ENCODE results near the gene SBK3.

The SBK3 gene

DNA sequence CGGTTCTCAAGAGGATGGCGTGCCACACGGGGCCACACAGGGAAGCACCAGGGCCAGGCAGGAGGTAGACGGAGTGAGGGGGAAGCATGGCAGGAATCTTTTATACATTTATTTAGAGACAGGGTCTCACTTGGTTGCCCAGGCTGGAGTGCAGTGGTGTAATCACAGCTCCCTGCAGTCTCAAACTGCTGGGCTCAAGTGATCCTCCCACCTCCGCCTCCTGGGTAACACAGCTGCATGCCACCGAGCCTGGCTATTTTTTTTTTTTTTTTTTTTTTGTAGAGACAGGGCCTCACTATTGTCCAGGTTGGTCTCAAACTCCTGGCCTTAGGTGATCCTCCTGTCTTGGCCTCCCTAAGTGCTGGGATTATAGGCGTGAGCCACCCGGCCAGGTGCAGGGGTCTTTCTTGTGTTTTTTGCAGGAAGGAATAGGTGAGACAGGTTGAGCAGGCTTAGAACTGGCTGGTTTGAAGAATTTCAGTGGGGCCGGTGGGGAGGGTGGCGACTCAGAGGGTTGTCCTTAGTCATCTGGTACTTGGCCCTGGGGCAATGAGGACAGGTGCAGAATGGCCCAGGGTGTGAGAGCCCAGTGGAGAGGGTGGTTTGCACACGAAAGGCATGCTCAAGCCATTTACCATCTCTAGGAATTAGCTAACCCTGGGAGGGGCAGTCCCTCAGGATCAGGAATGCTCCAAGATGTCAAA, 49.5 kb downstream of the SBK3 start:
- DNase-seq (ENCODE audit: low read depth), result no peak
- H3K4me3 ChIP-seq (ENCODE audit: low read depth, low read length), result no peak overlapping the region
- TF ChIP-seq, protein P1, sequence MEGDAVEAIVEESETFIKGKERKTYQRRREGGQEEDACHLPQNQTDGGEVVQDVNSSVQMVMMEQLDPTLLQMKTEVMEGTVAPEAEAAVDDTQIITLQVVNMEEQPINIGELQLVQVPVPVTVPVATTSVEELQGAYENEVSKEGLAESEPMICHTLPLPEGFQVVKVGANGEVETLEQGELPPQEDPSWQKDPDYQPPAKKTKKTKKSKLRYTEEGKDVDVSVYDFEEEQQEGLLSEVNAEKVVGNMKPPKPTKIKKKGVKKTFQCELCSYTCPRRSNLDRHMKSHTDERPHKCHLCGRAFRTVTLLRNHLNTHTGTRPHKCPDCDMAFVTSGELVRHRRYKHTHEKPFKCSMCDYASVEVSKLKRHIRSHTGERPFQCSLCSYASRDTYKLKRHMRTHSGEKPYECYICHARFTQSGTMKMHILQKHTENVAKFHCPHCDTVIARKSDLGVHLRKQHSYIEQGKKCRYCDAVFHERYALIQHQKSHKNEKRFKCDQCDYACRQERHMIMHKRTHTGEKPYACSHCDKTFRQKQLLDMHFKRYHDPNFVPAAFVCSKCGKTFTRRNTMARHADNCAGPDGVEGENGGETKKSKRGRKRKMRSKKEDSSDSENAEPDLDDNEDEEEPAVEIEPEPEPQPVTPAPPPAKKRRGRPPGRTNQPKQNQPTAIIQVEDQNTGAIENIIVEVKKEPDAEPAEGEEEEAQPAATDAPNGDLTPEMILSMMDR (IDR thresholded peaks at IDR 0.05; ENCODE audit: low read depth, low read length), result no peak
- no peak for TF ChIP-seq MYC (IDR thresholded peaks at IDR 0.05; ENCODE audit: low read depth, low read length)
- no peak for TF ChIP-seq POLR2A (IDR thresholded peaks at IDR 0.05; ENCODE audit: extremely low read depth, insufficient read length)
- TF ChIP-seq, protein P2, sequence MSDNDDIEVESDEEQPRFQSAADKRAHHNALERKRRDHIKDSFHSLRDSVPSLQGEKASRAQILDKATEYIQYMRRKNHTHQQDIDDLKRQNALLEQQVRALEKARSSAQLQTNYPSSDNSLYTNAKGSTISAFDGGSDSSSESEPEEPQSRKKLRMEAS (IDR thresholded peaks at IDR 0.05; ENCODE audit: low read depth, low read length), result no peak

DNA sequence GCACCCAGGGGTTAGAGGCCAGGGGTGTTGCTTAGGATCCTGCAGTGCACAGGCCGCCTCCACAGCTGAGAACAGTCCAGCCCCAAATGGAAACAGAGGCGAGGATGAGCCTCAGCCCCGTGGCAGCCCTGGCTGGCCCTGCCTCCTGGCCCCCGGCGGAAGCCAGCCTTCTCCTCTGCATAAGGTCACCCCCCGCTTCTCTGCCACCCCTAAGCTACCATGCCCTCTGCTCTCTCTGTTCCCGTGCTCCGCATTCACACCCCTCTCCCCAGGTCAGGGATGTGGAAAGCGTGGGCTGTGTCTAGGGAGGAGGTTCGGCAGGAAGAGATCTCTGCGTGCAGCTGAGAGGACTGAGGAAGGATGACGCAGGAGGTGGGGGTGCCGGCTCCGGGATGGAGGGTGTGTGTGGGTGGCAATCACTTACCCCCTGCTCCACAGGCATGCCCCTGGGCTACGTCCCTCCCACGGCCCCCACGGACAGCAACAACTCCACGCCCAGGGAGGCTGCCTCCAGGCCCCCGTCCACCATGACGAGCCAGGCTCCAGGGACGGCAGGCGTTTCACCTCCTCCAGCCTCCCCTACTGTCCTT, 51.1 kb downstream of the SBK3 start:
- peak; percentile 60 for DNase-seq (ENCODE audit: low read depth)
- TF ChIP-seq, protein P1 (IDR thresholded peaks at IDR 0.05; ENCODE audit: low read depth, low read length), result no peak
- TF ChIP-seq, protein P2 (IDR thresholded peaks at IDR 0.05; ENCODE audit: low read depth, low read length), result no peak
- no peak for TF ChIP-seq POLR2A (IDR thresholded peaks at IDR 0.05; ENCODE audit: extremely low read depth, insufficient read length)
- no peak for TF ChIP-seq MYC (IDR thresholded peaks at IDR 0.05; ENCODE audit: low read depth, low read length)
- H3K4me3 ChIP-seq (ENCODE audit: low read depth, low read length), result peak overlapping the region; percentile 16

DNA sequence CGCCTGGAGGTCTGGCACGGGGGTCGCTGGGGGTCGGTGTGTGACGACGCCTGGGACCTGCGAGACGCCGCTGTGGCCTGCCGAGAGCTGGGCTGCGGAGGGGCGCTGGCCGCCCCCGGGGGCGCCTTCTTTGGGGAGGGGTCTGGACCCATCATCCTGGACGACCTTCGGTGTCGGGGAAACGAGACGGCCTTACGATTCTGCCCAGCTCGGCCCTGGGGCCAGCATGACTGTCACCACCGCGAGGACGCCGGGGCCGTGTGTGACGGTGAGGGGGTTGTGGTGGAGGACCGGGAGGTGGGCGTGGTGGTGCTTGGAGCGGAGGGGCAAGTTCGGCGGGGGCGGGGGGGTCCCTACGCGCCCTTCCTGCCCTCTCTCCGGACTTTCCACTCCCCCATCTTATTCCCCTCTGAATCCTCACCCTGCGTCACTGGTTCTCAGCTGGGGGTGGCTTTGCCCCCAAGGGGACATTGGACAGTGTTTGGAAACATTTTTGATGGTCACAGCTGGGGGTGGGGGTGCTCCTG, 51.6 kb downstream of the SBK3 start:
- no peak overlapping the region for H3K4me3 ChIP-seq (ENCODE audit: low read depth, low read length)
- no peak for DNase-seq (ENCODE audit: low read depth)
- TF ChIP-seq, protein P1 (IDR thresholded peaks at IDR 0.05; ENCODE audit: low read depth, low read length), result no peak
- TF ChIP-seq MYC (IDR thresholded peaks at IDR 0.05; ENCODE audit: low read depth, low read length), result no peak
- TF ChIP-seq, protein P2 (IDR thresholded peaks at IDR 0.05; ENCODE audit: low read depth, low read length), result no peak
- TF ChIP-seq POLR2A (IDR thresholded peaks at IDR 0.05; ENCODE audit: extremely low read depth, insufficient read length), result no peak

DNA sequence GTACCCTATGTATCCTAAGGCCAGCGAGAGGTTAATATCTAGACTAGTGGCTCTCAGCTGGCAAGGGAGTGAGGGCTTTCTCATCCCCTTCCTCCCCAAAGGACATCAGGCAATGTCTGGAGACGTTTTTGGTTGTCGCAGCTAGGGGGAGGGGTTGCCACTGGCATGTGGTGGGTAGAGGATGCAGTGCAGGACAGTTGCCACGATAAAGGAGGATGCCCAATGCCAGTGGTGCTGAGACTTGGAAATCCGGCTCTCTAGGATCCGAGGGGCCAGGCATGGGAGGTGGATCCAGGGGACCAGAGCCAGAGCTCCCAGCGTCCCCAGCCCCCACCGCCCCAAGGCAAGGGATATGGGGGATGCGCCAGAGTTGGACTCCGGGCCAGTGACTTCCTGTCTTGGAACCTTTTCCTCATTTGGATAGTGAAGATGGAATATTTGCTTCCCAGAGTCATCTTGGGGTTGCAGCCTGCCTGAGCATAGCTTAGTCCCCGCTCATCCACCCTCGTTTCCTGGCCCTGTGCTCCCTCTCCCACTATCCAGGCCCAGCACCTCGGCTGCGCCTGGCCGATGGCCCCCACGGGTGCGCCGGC, 52.2 kb downstream of the SBK3 start:
- no peak for DNase-seq (ENCODE audit: low read depth)
- TF ChIP-seq POLR2A (IDR thresholded peaks at IDR 0.05; ENCODE audit: extremely low read depth, insufficient read length) (no peak), MYC (IDR thresholded peaks at IDR 0.05; ENCODE audit: low read depth, low read length) (no peak)
- TF ChIP-seq, protein P2 (IDR thresholded peaks at IDR 0.05; ENCODE audit: low read depth, low read length), result no peak
- TF ChIP-seq, protein P1 (IDR thresholded peaks at IDR 0.05; ENCODE audit: low read depth, low read length), result no peak
- no peak overlapping the region for H3K4me3 ChIP-seq (ENCODE audit: low read depth, low read length)

DNA sequence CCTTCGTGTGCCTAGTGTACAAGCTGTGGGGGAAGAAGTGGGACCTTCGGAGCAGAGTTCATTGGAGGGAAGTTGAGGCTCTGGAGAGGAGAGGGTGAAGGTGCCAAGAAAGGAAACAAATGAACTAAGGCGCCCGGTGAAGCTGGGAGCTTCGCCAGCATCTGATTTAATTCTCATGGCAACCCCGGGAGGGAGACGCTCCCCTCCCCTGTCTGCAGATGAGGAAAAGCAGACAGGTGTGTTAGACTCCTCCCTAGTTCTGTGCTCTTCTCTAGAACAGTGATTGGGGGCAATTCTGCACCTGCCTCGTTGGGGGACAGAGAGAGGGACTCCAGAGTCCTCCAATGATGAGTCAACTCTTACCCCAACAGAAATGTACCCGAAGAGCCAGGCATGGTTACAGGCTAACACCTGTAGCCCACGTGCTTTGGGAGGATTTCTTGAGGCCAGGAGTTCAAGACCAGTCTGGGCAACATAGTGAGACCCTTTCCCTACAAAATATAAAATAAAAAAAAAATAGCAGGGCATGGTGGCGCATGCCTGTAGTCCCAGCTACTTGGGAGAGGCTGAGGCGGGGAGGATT, 52.9 kb downstream of the SBK3 start:
- no peak for DNase-seq (ENCODE audit: low read depth)
- no peak overlapping the region for H3K4me3 ChIP-seq (ENCODE audit: low read depth, low read length)
- TF ChIP-seq, protein P2 (IDR thresholded peaks at IDR 0.05; ENCODE audit: low read depth, low read length), result no peak
- TF ChIP-seq POLR2A (IDR thresholded peaks at IDR 0.05; ENCODE audit: extremely low read depth, insufficient read length) (no peak), MYC (IDR thresholded peaks at IDR 0.05; ENCODE audit: low read depth, low read length) (no peak)
- TF ChIP-seq, protein P1 (IDR thresholded peaks at IDR 0.05; ENCODE audit: low read depth, low read length), result no peak
